ENCODE results near the gene LPA.
"Not testable (repeated sequence)": the region's sequence is repeated elsewhere in the genome, so short reads cannot be mapped to it uniquely, and the experiment has no call there.

Gene LPA

GRCh38 chr6:160667639-160668481, 3.8 kb upstream of the LPA start:
- in situ Hi-C loops (cut with MboI; ENCODE audit: low sequenced_read_pairs), result no loop called here

DNA sequence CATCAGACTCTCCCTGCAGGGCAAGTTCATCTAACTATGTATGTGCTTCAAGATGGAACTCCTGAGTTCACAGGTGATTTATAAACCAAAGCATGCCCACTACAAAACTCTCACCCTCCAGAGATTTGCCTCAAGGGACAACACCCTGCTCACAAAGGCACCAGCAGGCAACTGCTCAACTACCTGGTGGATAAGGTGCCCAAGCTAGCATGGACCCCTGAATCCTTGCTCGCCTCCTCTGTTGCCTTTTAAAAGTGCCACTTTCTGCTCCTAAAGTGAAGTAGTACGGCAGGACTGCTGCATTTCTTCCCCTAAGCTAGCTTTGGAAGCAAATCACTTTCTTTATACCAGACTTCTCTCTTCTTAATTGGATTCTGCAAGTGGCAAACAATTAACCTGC, 1.2 kb downstream of the LPA start:
- in situ Hi-C loops (cut with MboI; ENCODE audit: low sequenced_read_pairs), result no loop called here

DNA sequence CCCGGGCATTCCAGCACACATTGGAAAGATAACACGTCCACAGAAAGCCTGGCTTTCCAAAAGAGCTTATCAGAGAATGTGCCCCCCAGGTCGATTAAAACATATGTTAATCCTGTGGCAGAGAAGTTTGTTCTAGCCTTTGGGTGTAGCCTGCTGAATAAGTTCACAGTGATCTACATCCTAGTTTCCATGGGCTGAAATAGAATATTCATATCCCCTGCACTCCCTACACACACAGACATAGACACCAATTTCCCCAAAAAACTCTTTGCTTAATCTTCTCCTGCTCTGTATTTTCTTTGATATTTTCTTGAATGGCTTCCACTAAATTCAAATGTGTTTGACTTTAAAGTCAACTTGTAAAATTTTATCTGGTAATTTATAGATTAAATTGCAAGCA, 1.6 kb downstream of the LPA start:
- in situ Hi-C loops (cut with MboI; ENCODE audit: low sequenced_read_pairs), result no loop called here

GRCh38 chr6:160661216-160661615, 2.9 kb downstream of the LPA start:
- in situ Hi-C loops (cut with MboI; ENCODE audit: low sequenced_read_pairs), result no loop called here

DNA sequence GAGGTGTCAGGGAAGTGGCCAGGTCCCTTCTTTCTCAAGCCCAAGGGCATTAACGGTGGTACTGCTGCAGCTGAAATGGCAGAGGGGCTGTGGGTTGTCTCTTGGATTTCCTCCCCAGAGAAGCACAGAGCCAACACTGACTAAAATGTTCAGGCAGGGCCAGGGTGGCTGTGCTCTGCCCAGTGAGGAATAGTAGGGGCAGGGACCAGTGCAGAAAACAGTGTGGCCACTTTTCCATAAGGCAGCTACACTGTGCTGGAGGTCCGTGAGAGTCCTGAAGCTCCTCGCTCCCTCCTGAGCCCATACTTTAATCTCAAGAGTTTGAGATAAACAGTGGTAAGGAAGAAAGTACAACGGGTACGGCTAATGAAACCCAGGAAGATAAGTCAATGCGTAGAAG, 4.5 kb downstream of the LPA start:
- in situ Hi-C loops (cut with MboI; ENCODE audit: low sequenced_read_pairs), result no loop called here

DNA sequence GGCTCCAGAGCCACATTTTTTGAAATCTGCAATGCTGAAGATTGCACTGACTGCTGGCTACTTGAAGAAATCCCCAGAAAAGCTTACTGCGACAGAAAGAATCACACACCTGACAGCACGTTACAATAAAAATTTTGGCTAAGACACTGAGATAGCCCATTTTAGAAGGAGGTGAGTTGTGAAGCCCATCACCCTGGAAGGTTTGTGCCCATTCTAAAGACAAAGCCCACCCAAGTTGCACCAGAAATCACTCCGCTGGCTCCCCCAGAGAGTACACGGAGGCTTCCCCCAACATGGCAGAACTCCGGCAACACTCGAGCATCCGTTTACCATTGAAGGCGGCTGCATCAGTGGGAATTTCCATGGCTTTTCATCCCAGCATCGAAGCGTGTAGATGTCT, 29.4 kb downstream of the LPA start:
- in situ Hi-C loops (cut with MboI; ENCODE audit: low sequenced_read_pairs), result no loop called here

- in situ Hi-C loops (cut with MboI; ENCODE audit: low sequenced_read_pairs), result no loop called here
Measured at GRCh38 chr6:160595838-160596832, 67.9 kb downstream of the LPA start.

- in situ Hi-C loops (cut with MboI; ENCODE audit: low sequenced_read_pairs), result not testable (repeated sequence)
Measured at GRCh38 chr6:160595297-160595696, 68.8 kb downstream of the LPA start.

- in situ Hi-C loops (cut with MboI; ENCODE audit: low sequenced_read_pairs), result no loop called here
Measured at GRCh38 chr6:160586374-160586773, 77.7 kb downstream of the LPA start.

DNA sequence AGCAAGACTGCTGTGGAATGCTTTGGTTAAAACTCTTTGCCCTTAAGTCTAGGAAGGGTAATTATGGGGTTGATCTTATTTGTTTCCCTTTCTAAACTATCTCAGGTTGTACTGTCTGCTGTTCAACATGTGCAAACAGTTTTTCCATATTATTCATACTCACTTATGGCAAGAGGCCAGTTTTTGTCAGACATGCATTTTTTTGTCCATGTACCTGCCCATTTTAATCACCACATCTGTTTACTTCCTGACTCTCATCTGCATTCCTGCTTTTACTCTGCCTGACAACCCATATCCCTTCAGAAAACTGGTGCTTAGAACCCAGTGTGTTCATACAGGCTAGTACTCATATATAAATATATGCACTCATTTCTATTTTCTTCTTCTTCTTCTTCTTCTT, 80.3 kb downstream of the LPA start:
- in situ Hi-C loops (cut with MboI; ENCODE audit: low sequenced_read_pairs), result no loop called here

DNA sequence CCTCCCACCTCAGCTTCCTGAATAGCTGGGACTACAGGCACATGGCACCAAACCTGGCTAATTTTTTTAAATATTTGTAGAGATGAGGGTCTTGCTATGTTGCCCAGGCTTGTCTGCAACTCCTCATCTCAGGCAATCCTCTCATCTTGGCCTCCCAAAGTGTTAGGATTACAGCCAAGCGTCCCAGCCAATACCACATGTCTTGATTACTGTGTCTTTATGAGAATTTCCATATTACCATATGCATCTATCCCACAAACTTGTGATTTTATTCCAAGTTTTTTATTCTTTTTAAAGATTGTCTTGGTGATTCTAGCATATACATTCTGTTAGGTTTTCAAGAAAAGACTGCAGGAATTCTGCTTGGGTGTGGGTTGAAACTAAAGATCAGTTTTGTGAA, 82.7 kb downstream of the LPA start:
- in situ Hi-C loops (cut with MboI; ENCODE audit: low sequenced_read_pairs), result no loop called here

DNA sequence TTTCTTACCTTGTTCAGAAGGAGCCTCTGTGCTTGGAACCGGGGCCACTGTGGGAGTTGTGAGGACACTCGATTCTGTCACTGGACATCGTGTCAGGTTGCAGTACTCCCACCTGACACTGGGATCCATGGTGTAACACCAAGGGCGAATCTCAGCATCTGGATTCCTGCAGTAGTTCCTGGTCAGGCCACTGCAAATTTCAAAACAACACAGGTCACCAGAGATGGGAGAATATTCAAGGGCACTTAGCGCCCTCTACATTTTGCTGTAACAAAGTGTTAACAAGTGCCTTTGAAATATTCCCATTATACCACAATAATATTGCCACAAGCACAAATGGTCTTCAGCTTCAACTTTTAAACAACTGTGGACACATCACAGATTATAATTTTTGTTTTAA, 85.6 kb downstream of the LPA start:
- in situ Hi-C loops (cut with MboI; ENCODE audit: low sequenced_read_pairs), result not testable (repeated sequence)

DNA sequence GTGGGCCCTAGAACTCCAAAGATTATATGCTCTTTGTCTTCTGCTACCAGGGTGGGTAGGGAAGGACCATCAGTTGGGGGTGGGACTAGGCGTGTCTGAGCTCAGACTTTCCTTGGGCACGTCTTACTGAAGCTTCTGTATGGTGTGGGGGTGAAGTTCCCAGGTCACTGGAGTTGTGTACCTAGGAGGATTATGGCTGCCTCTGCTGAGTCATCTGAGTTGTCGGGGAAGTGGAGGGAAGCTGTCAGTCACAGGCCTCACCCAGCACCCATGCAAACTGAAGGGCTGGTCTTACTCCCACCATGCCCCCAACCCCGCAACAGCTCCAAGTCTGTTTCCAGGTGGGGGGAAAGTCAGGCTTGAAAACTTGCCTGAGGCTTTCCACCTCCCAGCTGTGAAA, 90.1 kb downstream of the LPA start:
- in situ Hi-C loops (cut with MboI; ENCODE audit: low sequenced_read_pairs), result no loop called here

DNA sequence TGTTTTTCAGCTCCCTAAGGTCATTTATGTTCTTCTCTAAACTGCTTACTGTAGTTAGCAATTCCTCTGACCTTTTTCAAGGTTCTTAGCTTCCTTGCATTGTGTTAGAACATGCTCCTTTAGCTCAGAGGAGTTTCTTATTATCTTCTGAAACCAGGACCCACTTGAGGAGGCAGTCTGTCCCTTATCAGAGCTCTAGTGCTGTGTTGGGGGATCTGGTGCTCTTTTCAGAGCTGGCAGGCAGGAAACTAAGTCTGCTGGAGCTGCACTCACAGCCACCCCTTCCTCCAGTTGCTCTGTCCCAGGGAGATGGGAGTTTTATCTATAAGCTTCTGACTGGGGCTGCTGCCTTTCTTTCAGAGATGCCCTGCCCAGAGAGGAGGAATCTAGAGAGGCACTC, 92.9 kb downstream of the LPA start:
- in situ Hi-C loops (cut with MboI; ENCODE audit: low sequenced_read_pairs), result not testable (repeated sequence)

DNA sequence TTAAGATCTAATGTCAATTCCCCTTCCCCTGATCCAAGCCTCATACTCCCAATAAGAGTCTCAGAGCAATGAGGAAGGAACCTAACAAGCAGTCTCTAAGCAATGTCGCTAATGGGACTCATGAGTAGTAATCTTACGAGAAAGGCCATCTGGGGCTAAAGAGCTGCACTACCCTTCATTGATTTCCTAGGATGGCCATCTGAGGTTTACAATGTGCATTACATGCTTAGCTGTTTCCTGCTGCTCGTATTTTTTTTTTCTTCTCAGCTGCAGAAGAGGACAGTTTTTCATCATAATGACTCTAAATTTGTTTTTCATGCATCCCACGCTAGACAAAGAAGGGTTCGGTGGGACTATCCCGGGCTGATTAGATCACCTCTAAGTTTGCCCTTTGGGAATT, 119.3 kb downstream of the LPA start:
- in situ Hi-C loops (cut with MboI; ENCODE audit: low sequenced_read_pairs), result no loop called here

- in situ Hi-C loops (cut with MboI; ENCODE audit: low sequenced_read_pairs), result no loop called here
Measured at GRCh38 chr6:160535270-160535669, 128.8 kb downstream of the LPA start.

- in situ Hi-C loops (cut with MboI; ENCODE audit: low sequenced_read_pairs), result no loop called here
Measured at GRCh38 chr6:160534050-160534696, 129.9 kb downstream of the LPA start.

- in situ Hi-C loops (cut with MboI; ENCODE audit: low sequenced_read_pairs), result no loop called here
Measured at GRCh38 chr6:160532315-160532714, 131.8 kb downstream of the LPA start.

DNA sequence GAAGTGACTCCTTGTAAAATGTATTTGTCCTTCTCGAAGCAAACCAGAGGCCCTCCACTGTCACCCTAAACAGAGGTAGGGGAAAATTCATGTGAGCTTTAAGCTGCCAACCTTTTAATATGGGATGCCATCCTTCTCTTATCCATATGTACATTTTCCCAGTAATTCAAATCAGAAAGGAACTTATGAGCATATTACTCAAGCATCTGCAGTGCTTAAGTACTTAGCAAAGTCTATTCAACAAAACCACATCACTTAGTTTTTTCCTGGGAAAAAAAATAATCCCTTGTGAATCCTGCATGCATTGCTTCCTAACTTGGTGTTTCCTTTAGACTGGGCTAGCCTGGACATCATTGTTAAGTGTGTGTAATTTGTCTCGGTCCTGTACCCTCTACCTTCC, 132.2 kb downstream of the LPA start:
- in situ Hi-C loops (cut with MboI; ENCODE audit: low sequenced_read_pairs), result no loop called here

- in situ Hi-C loops (cut with MboI; ENCODE audit: low sequenced_read_pairs), result not testable (repeated sequence)
Measured at GRCh38 chr6:160529524-160529923, 134.6 kb downstream of the LPA start.

- in situ Hi-C loops (cut with MboI; ENCODE audit: low sequenced_read_pairs), result no loop called here
Measured at GRCh38 chr6:160523223-160523622, 140.9 kb downstream of the LPA start.

Data from HL-60/S4 (cell line).